Colonic mucosa (tissue), 4 donors: Measurements from ENCODE around the gene MAD1L1. TPM values are rescaled to one million over a fixed set of nuclear protein-coding genes. Genes with fewer than 3 reads are reported as not detected.
"Not testable (repeated sequence)": the region's sequence is repeated elsewhere in the genome, so short reads cannot be mapped to it uniquely, and the experiment has no call there.

ENCODE experiments used
- DNase-seq: peaks from one replicate; pipeline ENCODE4 v3.0.0-alpha.2; 2020
- H3K27ac ChIP-seq: fragments of 200-600 bp; one replicate; pipeline ENCODE4 v1.8.0; 2021
- H3K27me3 ChIP-seq: fragments of 200-600 bp; one replicate; pipeline ENCODE4 v1.8.0; 2021
- H3K36me3 ChIP-seq: fragments of 200-600 bp; one replicate; pipeline ENCODE4 v1.8.0; 2021
- H3K4me1 ChIP-seq: fragments of 200-600 bp; one replicate; pipeline ENCODE4 v1.8.0; 2021; ENCODE audit warnings: mild to moderate bottlenecking
- H3K4me3 ChIP-seq: fragments of 200-600 bp; one replicate; pipeline ENCODE4 v1.8.0; 2021
- H3K9ac ChIP-seq, 2 donors: one replicate each; pipeline ENCODE4 v1.7.0; 2013; ENCODE audit warnings: control low read depth in 2 of 2, low read depth in 2 of 2, low read length in 2 of 2
- H3K9me3 ChIP-seq: fragments of 200-600 bp; one replicate; pipeline ENCODE4 v1.8.0; 2021
- intact Hi-C: fragments of 100-400 bp; cut with DNase I; formaldehyde crosslinking; loops from one replicate; pipeline ENCODE4 v1.14.1; 2022
- total RNA-seq, 2 donors: library from RNA; stranded (reverse); fragmentation: NEBNext Ultra II Directional in 1 of 2; extraction: Animal tissue kit (Norgen Biotek cat#: 25700) in 1 of 2; gene quantifications; one replicate each; pipeline ENCODE4 v1.2.1, GENCODE V29; 2021
- TF ChIP-seq, protein P1 (sequence below): fragments of 200-600 bp; IDR thresholded peaks from one replicate; pipeline ENCODE4 v1.8.0; 2022; ENCODE audit warnings: antibody characterized with exemption, mild to moderate bottlenecking
- donor health status: healthy.
- donor health status: DM: no; HTN: no; CAD: no.
- donor health status: DM: no; HTN: no; CAD: no.

MAD1L1 gene
- total RNA-seq, 2 donors from 2014 or later: 18.2 to 47.0 TPM

DNA sequence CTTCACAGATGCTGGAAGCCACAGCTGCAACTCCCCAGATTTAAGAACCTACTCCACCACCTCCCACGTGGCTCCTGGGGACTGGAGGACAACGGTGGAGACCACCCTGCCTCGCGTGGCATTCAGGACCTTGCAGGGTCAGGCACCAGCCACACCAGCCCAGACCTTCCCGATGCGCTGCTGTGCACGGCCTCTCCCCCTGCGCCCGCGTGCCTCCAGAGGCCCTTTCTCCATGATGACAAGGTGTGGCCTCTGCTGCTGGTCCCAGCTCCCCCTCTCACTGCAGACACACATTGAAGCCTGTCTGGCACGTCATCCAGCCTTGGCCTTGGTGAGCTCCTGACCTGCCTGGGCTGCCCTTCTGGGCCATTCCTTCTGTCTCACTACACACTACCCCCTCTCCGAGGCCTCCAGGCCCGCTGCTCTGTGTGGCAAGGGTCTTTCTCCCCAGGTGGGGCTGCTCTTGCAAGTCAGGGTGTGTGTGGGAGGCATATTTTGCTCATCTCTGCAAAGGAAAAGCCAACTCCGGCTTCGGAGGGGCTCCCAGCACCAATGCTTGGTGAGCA lies 254.8 kb downstream of the MAD1L1 start:
- intact Hi-C loops: no loop called here
- H3K4me1 ChIP-seq: no peaks in the 10 kb centered on the region
- no peak overlapping the region for H3K27ac ChIP-seq
- H3K9ac ChIP-seq: no peak overlapping the region
- H3K9me3 ChIP-seq: no peaks in the 10 kb centered on the region
- TF ChIP-seq, protein P1, sequence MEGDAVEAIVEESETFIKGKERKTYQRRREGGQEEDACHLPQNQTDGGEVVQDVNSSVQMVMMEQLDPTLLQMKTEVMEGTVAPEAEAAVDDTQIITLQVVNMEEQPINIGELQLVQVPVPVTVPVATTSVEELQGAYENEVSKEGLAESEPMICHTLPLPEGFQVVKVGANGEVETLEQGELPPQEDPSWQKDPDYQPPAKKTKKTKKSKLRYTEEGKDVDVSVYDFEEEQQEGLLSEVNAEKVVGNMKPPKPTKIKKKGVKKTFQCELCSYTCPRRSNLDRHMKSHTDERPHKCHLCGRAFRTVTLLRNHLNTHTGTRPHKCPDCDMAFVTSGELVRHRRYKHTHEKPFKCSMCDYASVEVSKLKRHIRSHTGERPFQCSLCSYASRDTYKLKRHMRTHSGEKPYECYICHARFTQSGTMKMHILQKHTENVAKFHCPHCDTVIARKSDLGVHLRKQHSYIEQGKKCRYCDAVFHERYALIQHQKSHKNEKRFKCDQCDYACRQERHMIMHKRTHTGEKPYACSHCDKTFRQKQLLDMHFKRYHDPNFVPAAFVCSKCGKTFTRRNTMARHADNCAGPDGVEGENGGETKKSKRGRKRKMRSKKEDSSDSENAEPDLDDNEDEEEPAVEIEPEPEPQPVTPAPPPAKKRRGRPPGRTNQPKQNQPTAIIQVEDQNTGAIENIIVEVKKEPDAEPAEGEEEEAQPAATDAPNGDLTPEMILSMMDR: no peak
- H3K36me3 ChIP-seq: no peaks in the 10 kb centered on the region
- DNase-seq: no peak
- no peaks in the 10 kb centered on the region for H3K27me3 ChIP-seq
- H3K4me3 ChIP-seq: no peak overlapping the region

DNA sequence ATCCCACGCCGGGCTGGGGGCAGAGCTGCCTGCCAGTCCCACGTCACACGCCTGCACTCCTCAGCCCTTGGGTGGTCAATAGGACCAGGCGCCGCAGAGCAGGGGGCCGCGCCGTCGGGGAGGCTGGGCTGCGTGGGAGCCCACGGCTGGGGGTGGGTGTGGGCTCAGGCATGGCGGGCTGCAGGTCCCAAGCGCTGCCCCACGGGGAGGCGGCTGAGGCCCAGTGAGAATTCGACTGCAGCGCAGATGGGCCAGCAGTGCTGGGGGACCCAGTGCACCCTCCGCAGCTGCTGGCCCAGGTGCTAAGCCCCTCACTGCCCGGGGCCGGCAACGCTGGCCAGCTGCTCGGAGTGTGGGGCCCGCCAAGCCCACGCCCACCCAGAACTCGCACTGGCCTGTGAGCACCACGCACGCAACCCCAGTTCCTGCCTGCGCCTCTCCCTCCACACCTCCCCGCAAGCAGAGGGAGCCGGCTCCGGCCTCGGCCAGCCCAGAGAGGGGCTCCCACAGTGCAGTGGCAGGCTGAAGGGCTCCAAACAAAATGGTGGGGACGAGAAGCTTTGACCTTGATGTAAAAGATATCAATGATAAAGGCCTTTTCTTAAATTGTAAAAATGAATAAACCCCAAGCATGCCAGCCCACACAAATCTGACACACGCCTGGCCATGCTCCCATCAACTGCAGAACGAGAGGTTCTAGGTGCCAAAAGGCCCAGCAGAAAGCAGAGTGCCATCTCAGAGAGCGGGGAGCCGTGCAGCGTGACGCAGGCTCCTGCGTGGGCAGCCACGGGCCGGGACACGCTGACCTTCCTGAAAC lies 255.5 kb downstream of the MAD1L1 start:
- Histone ChIP-seq H3K27ac (no peak overlapping the region), H3K36me3 (no peaks in the 10 kb centered on the region), H3K4me1 (no peaks in the 10 kb centered on the region), H3K9ac (no peak overlapping the region), H3K27me3 (no peaks in the 10 kb centered on the region), H3K9me3 (no peaks in the 10 kb centered on the region), H3K4me3 (no peak overlapping the region)
- intact Hi-C loops: no loop called here
- TF ChIP-seq, protein P1: no peak
- DNase-seq: no peak

DNA sequence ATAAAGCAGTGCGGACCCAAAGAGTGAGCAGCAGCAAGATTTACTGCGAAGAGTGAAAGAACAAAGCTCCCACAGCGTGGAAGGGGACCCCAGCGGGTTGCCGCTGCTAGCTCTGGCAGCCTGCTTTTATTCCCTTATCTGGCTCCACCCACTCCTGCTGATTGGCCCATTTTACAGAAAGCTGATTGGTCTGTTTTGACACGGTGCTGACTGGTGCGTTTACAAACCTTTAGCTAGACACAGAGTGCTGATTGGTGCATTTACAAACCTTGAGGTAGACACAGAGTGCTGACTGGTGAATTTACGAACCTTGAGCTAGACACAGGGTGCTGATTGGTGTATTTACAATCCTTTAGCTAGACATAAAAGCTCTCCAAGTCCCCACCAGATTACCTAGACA lies 256.2 kb downstream of the MAD1L1 start:
- H3K27ac ChIP-seq, H3K4me3 ChIP-seq, H3K9ac ChIP-seq, H3K27me3 ChIP-seq, H3K4me1 ChIP-seq, DNase-seq, H3K9me3 ChIP-seq, intact Hi-C loops, H3K36me3 ChIP-seq: not testable (repeated sequence)

DNA sequence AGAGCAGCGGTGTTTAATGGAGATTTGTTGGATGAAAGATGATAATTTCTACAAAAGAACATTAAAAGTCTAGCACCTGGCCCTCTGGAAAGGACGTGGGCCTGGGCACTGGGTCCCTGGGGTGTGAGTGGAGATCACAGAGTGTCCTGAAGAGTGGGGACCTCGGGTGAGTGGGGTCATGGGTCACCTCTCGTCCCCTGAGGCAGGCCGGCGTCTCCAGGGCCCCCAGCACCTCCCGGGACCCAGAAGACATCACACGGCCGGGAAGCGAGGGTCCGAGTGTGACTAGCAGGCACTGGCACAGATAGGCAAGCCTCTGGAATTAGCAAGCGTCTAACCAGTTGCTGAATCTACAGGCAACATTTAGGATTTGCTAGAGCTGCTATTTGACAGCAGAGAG lies 257.2 kb downstream of the MAD1L1 start:
- no peak overlapping the region for H3K27ac ChIP-seq
- TF ChIP-seq, protein P1: no peak
- no peaks in the 10 kb centered on the region for H3K9me3 ChIP-seq
- no peak for DNase-seq
- intact Hi-C loops: no loop called here
- no peaks in the 10 kb centered on the region for H3K27me3 ChIP-seq
- H3K4me3 ChIP-seq: no peak overlapping the region
- H3K36me3 ChIP-seq: no peaks in the 10 kb centered on the region
- no peaks in the 10 kb centered on the region for H3K4me1 ChIP-seq
- no peak overlapping the region for H3K9ac ChIP-seq

DNA sequence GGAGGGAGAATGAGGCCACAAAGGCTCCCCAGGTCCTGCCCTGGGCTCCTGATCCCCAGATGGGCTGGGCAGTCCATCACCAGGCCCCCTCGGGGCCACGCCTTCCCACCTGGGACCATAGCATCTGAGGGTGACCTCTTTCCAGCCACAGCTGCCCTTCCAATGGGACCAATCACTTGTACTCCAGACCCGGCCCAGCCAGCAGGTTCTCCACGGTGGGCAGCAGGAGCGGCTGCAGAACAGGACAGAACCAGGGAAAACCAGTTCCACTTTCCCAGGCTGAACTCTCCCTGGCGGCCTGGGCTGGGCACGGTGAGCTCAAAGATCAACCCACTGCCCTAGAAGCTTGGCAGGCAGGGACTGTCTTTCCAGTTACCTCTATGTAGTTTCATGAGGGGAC lies 257.6 kb downstream of the MAD1L1 start:
- no peak for DNase-seq
- Histone ChIP-seq H3K27ac (no peak overlapping the region), H3K4me3 (no peak overlapping the region), H3K4me1 (no peaks in the 10 kb centered on the region), H3K27me3 (no peaks in the 10 kb centered on the region), H3K36me3 (no peaks in the 10 kb centered on the region), H3K9me3 (no peaks in the 10 kb centered on the region), H3K9ac (no peak overlapping the region)
- TF ChIP-seq, protein P1: no peak
- intact Hi-C loops: no loop called here
